GM13977 (cell line): ENCODE measurements around the gene NCKIPSD.
A peak's percentile ranks its signal among the peaks of the same experiment; 100 is the strongest.
"Not testable (repeated sequence)": the region's sequence is repeated elsewhere in the genome, so short reads cannot be mapped to it uniquely, and the experiment has no call there.

Source experiments
- DNase-seq: peaks from one replicate; pipeline ENCODE4 v3.0.0; 2012; ENCODE audit warnings: low spot score
- CTCF ChIP-seq: IDR thresholded peaks from 2 replicates; pipeline ENCODE4 v1.5.1; 2012; ENCODE audit warnings: mild to moderate bottlenecking, control low read depth; ENCODE audit not compliant: insufficient read depth; ENCODE audit errors: extremely low read depth, missing control alignments
- in situ Hi-C: fragments of 300-500 bp; cut with MboI; formaldehyde crosslinking; loops from one replicate; pipeline ENCODE4 v1.12.0; 2022; ENCODE audit warnings: low sequenced_read_pairs, low pct_unique_long_range_greater_than_20kb, mixed read lengths, inconsistent platforms; ENCODE audit not compliant: unreplicated experiment

Gene NCKIPSD

GRCh38 chr3:48685603-48686511, at the start of gene NCKIPSD:
Gene NCKIPSD (minus strand): TSS chr3:48685915. CDS start chr3:48685807, 108 bp downstream.
- peak; percentile 98 for DNase-seq
- peak; percentile 91 for TF ChIP-seq CTCF
- in situ Hi-C loops = no loop called here

GRCh38 chr3:48735075-48735767, 49.5 kb upstream of the NCKIPSD start:
- in situ Hi-C loops, DNase-seq: not testable (repeated sequence)

GRCh38 chr3:48734541-48734940, 48.8 kb upstream of the NCKIPSD start:
- DNase-seq, in situ Hi-C loops: not testable (repeated sequence)

GRCh38 chr3:48733752-48734518, 48.2 kb upstream of the NCKIPSD start:
- in situ Hi-C loops, DNase-seq: not testable (repeated sequence)

- no peak for TF ChIP-seq CTCF
- DNase-seq = no peak
- in situ Hi-C loops = no loop called here
Measured at GRCh38 chr3:48727511-48727910, 41.8 kb upstream of the NCKIPSD start.

- DNase-seq, in situ Hi-C loops: not testable (repeated sequence)
Measured at GRCh38 chr3:48725185-48725855, 39.6 kb upstream of the NCKIPSD start.

GRCh38 chr3:48723725-48724124, 38.0 kb upstream of the NCKIPSD start:
- TF ChIP-seq CTCF = no peak
- in situ Hi-C loops = no loop called here
- no peak for DNase-seq

GRCh38 chr3:48723293-48723692, 37.6 kb upstream of the NCKIPSD start:
- in situ Hi-C loops, DNase-seq: not testable (repeated sequence)
